GM23338 (cell line): ENCODE measurements around the gene CPLX1. TPM values are rescaled to one million over a fixed set of nuclear protein-coding genes. Genes with fewer than 3 reads are reported as not detected.
A peak's percentile ranks its signal among the peaks of the same experiment; 100 is the strongest.

Experiments
- ATAC-seq: fragments of 200-7000 bp; cut with Tn5 transposase; 3 replicates; pipeline ENCODE4 v1.9.1; 2020
- DNase-seq: peaks from one replicate; pipeline ENCODE4 v3.0.0-alpha.2; 2015; ENCODE audit warnings: low spot score
- H2AFZ ChIP-seq: fragments of 200-600 bp; sonication (generic); 2 replicates; pipeline ENCODE4 v1.8.0; 2016; ENCODE audit warnings: antibody characterized with exemption, mild to moderate bottlenecking, moderate library complexity
- H3F3A ChIP-seq: fragments of 200-600 bp; sonication (generic); replicated peaks from 2 replicates; pipeline ENCODE4 v1.8.0; 2017; ENCODE audit warnings: antibody characterized with exemption, mixed run types, low read depth
- H3K27ac ChIP-seq: fragments of 200-600 bp; sonication (generic); 2 replicates; pipeline ENCODE4 v1.6.1; 2016; ENCODE audit warnings: low read depth
- H3K27me3 ChIP-seq: fragments of 200-600 bp; sonication (generic); 2 replicates; pipeline ENCODE4 v1.8.0; 2016; ENCODE audit warnings: mild to moderate bottlenecking, mixed run types, moderate library complexity; ENCODE audit not compliant: insufficient read depth
- H3K36me3 ChIP-seq: fragments of 200-600 bp; sonication (generic); 2 replicates; pipeline ENCODE4 v1.8.0; 2016; ENCODE audit warnings: mild to moderate bottlenecking; ENCODE audit not compliant: insufficient read depth
- H3K4me1 ChIP-seq: fragments of 200-600 bp; sonication (generic); 2 replicates; pipeline ENCODE4 v1.8.0; 2016; ENCODE audit warnings: mild to moderate bottlenecking, moderate library complexity; ENCODE audit not compliant: insufficient read depth
- H3K4me2 ChIP-seq: fragments of 200-600 bp; sonication (generic); 2 replicates; pipeline ENCODE4 v1.7.1; 2017; ENCODE audit warnings: mixed run types
- H3K4me3 ChIP-seq: fragments of 200-600 bp; sonication (generic); 2 replicates; pipeline ENCODE4 v1.6.1; 2016; ENCODE audit warnings: mixed run types
- H3K79me2 ChIP-seq: fragments of 200-600 bp; sonication (generic); replicated peaks from 2 replicates; pipeline ENCODE4 v1.8.0; 2017; ENCODE audit warnings: mild to moderate bottlenecking; ENCODE audit not compliant: insufficient read depth
- H3K9me2 ChIP-seq: fragments of 200-600 bp; sonication (generic); 2 replicates; pipeline ENCODE4 v1.8.0; 2017; ENCODE audit not compliant: insufficient read depth
- H4K20me1 ChIP-seq: fragments of 200-600 bp; sonication (generic); replicated peaks from 2 replicates; pipeline ENCODE4 v1.8.0; 2017; ENCODE audit warnings: mild to moderate bottlenecking; ENCODE audit not compliant: insufficient read depth
- H3K27ac Mint-ChIP-seq: 2 replicates; pipeline ENCODE4 v1.8.0; 2020; ENCODE audit warnings: inconsistent platforms, mild to moderate bottlenecking, moderate library complexity, mixed read lengths
- H3K27me3 Mint-ChIP-seq: 3 replicates; pipeline ENCODE4 v1.8.0; 2022; ENCODE audit warnings: low read depth, mild to moderate bottlenecking, moderate library complexity, mixed read lengths, inconsistent platforms; ENCODE audit not compliant: insufficient read depth, poor library complexity
- H3K36me3 Mint-ChIP-seq: 3 replicates; pipeline ENCODE4 v1.8.0; 2021; ENCODE audit warnings: low read depth, mild to moderate bottlenecking, inconsistent platforms, moderate library complexity, mixed read lengths
- H3K4me1 Mint-ChIP-seq: 3 replicates; pipeline ENCODE4 v1.8.0; 2020; ENCODE audit warnings: mild to moderate bottlenecking, inconsistent platforms, mixed read lengths
- H3K4me3 Mint-ChIP-seq: 3 replicates; pipeline ENCODE4 v1.8.0; 2021; ENCODE audit warnings: moderate library complexity, mild to moderate bottlenecking, inconsistent platforms, mixed read lengths
- H3K9me3 Mint-ChIP-seq: 3 replicates; pipeline ENCODE4 v1.8.0; 2020; ENCODE audit warnings: moderate library complexity, mild to moderate bottlenecking, inconsistent platforms, mixed read lengths
- EZH2 ChIP-seq: fragments of 200-600 bp; sonication (generic); IDR thresholded peaks from one replicate; pipeline ENCODE4 v1.8.0; 2017; ENCODE audit warnings: antibody characterized with exemption, mild to moderate bottlenecking, low read depth; ENCODE audit not compliant: unreplicated experiment
- JUNB ChIP-seq: IDR thresholded peaks from one replicate; pipeline ENCODE4 v1.6.1; 2016; ENCODE audit warnings: antibody characterized with exemption; ENCODE audit not compliant: unreplicated experiment
- NANOG ChIP-seq: IDR thresholded peaks from 2 replicates; pipeline ENCODE4 v1.6.1; 2016; ENCODE audit warnings: antibody characterized with exemption, borderline replicate concordance
- ZNF331 ChIP-seq: fragments of 250-450 bp; sonication (Bioruptor Pico); IDR thresholded peaks from 2 replicates; pipeline ENCODE4 v1.5.0; 2020; ENCODE audit warnings: low read depth, mild to moderate bottlenecking, moderate library complexity
- ZNF462 ChIP-seq: fragments of 250-450 bp; sonication (Bioruptor Pico); IDR thresholded peaks from 2 replicates; pipeline ENCODE4 v1.5.0; 2020; ENCODE audit warnings: mild to moderate bottlenecking, moderate library complexity
- polyA plus RNA-seq: library from polyadenylated mRNA; unstranded; fragments of >200 nt; fragmentation: Nextera tagmentation; extraction: Ambion mirVana; gene quantifications from 2 replicates; pipeline ENCODE4 v1.2.1, GENCODE V29; 2016
- total RNA-seq: library from RNA; depleted of rRNA; stranded (reverse); fragments of >200 nt; shearing (Covaris generic); gene quantifications from 2 replicates; pipeline ENCODE4 v1.2.3, GENCODE V29; 2014
- TF ChIP-seq, protein P1 (sequence below), 2 experiments: fragments of 200-600 bp in 1 of 2; sonication (generic) in 1 of 2; conservative IDR thresholded peaks; 2 replicates each; pipeline versions ENCODE4 v1.5.1 to v1.6.1; 2016 to 2017; ENCODE audit warnings: antibody characterized with exemption in 2 of 2, low read depth in 2 of 2, mild to moderate bottlenecking in 2 of 2, moderate library complexity in 1 of 2

The CPLX1 gene
- total and polyA plus RNA-seq, 2 experiments from 2014 or later, result 0.86 to 0.97 TPM

DNA sequence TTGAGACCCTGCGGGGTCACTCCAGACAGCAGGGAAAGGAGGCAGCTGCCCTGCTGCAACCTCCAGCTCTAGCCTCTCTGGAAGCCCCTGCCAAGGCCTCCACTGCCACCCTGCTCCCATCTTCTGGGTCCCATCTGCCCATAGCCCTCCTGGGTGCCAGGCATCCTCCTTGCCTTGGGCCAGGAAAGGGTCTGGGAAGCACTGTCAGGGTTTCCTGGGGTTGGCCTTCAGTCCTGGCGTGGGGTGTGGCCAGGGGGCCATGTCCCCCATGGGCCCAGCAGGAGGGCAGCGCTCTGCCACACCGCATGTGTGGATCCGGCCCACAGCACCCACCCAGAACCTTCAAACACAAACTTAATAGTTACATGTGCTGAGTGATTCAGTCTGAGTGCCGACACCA is 3.4 kb upstream of the CPLX1 start (continued):
- TF ChIP-seq ZNF462 (CRISPR knock-in tag) (no peak), JUNB (no peak), EZH2 (no peak)
- TF ChIP-seq, protein P1, sequence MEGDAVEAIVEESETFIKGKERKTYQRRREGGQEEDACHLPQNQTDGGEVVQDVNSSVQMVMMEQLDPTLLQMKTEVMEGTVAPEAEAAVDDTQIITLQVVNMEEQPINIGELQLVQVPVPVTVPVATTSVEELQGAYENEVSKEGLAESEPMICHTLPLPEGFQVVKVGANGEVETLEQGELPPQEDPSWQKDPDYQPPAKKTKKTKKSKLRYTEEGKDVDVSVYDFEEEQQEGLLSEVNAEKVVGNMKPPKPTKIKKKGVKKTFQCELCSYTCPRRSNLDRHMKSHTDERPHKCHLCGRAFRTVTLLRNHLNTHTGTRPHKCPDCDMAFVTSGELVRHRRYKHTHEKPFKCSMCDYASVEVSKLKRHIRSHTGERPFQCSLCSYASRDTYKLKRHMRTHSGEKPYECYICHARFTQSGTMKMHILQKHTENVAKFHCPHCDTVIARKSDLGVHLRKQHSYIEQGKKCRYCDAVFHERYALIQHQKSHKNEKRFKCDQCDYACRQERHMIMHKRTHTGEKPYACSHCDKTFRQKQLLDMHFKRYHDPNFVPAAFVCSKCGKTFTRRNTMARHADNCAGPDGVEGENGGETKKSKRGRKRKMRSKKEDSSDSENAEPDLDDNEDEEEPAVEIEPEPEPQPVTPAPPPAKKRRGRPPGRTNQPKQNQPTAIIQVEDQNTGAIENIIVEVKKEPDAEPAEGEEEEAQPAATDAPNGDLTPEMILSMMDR (conservative IDR thresholded peaks at IDR 0.05; ENCODE audit: low read depth in 2 of 2), result no peak

DNA sequence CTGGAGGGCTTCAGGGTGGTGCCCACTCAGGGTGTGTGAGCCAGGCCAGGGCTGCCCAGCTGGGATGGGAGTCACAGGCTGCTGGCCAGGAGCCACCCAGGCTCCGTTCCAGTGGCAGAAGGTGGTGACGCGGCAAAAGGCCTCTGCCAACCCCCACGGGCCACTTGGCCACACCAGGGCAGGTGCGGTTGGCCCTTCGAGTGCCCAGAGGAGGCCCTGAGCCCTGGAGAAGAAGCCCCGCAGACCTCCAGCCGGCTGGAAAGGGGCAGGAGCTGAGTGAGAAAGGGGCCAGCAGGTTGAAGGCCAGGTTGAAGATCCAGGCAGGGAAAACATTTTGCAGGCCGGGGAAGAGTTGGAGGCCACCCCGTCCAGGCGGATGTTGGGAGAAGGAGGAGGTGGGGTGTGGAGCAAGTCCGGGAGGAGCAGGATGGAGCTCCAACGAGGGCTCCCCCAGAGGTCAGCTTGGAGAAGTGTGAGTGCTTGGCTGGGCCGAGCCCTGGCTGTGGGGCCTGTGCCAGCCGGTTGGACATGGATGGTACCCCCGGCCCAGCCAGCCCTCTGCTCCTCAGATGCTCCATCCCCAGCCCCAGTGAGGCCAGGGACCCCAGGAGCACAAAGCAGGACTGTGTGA is 2.8 kb upstream of the CPLX1 start:
- ATAC-seq (peak; percentile 61), DNase-seq (peak; percentile 71)
- Histone ChIP-seq H3K36me3 (no peaks in the 10 kb centered on the region), H2AFZ (no peak overlapping the region), H3K9me2 (no peaks in the 10 kb centered on the region), H4K20me1 (no peaks in the 10 kb centered on the region), H3F3A (no peaks in the 10 kb centered on the region), H3K4me1 (no peaks in the 10 kb centered on the region), H3K79me2 (no peaks in the 10 kb centered on the region), H3K4me2 (no peak overlapping the region), H3K4me3 (no peak overlapping the region), H3K27ac (no peak overlapping the region), H3K27me3 (peaks cover 42% of the 10 kb centered on the region)
- Mint-ChIP-seq H3K4me1 (peaks cover 5% of the 10 kb centered on the region; the same call in 1 of the 3 replicates), H3K9me3 (no peaks in the 10 kb centered on the region; the same call in 2 of the 3 replicates), H3K4me3 (no peak overlapping the region), H3K36me3 (no peaks in the 10 kb centered on the region; the same call in 2 of the 3 replicates), H3K27ac (no peak overlapping the region), H3K27me3 (peaks cover 45% of the 10 kb centered on the region)
- TF ChIP-seq, protein P1 (conservative IDR thresholded peaks at IDR 0.05; ENCODE audit: low read depth in 2 of 2), result peak in 1 of 2 experiments; percentile 36; a peak in 2 of 4 replicates
- TF ChIP-seq NANOG (no peak), ZNF331 (CRISPR knock-in tag) (no peak)
